SK-N-SH (cell line): Measurements from ENCODE around the gene PHKG2. TPM values are rescaled to one million over a fixed set of nuclear protein-coding genes. Genes with fewer than 3 reads are reported as not detected.

ENCODE experiments used
- CTCF ChIA-PET: fragments of 300-600, 350-600 bp; formaldehyde crosslinking; extraction: SDS; loops from one replicate; lab custom pipeline; 2021; lab: Yijun Ruan, JAX
- POLR2A ChIA-PET: fragments of 350-600 bp; sonication (Branson Sonifier 250); formaldehyde crosslinking; extraction: SDS; loops from one replicate; lab custom pipeline; 2020; ENCODE audit warnings: antibody characterized with exemption, inconsistent platforms; lab: Yijun Ruan, JAX
- DNase-seq: peaks from one replicate; pipeline ENCODE4 v3.0.0; 2012
- H2AFZ ChIP-seq: fragments of 200-600 bp; sonication (generic); 2 replicates; pipeline ENCODE4 v1.8.1; 2016; ENCODE audit warnings: antibody characterized with exemption, mild to moderate bottlenecking, low read depth
- H3F3A ChIP-seq: fragments of 200-600 bp; sonication (generic); replicated peaks from 2 replicates; pipeline ENCODE3; 2016; ENCODE audit warnings: antibody characterized with exemption, mild to moderate bottlenecking; ENCODE audit not compliant: insufficient read depth
- H3K27ac ChIP-seq, 2 experiments: fragments of 200-500 bp in 1 of 2; fragments of 200-600 bp in 1 of 2; sonication (Bioruptor generic) in 1 of 2; sonication (generic), shearing (Covaris generic) in 1 of 2; 2 replicates each; pipeline versions ENCODE4 v1.5.1 to v1.6.1; 2014 to 2016; ENCODE audit warnings: low read depth in 2 of 2, inconsistent platforms in 1 of 2, low read length in 1 of 2, mild to moderate bottlenecking in 1 of 2, mixed read lengths in 1 of 2
- H3K27me3 ChIP-seq: fragments of 200-600 bp; sonication (generic), shearing (Covaris generic); 2 replicates; pipeline ENCODE4 v1.6.1; 2016; ENCODE audit warnings: mixed run types; ENCODE audit not compliant: insufficient read depth
- H3K36me3 ChIP-seq, 2 experiments: fragments of 200-500 bp in 1 of 2; fragments of 200-600 bp in 1 of 2; sonication (Bioruptor generic) in 1 of 2; sonication (generic) in 1 of 2; replicated peaks in 1 of 2; 2 replicates each; pipeline versions ENCODE3 to v1.5.1; 2014 to 2016; ENCODE audit warnings: low read length in 1 of 2, mild to moderate bottlenecking in 1 of 2; ENCODE audit not compliant: insufficient read depth in 2 of 2, control insufficient read depth in 1 of 2
- H3K4me1 ChIP-seq, 2 experiments: fragments of 200-500 bp in 1 of 2; fragments of 200-600 bp in 1 of 2; sonication (Bioruptor generic) in 1 of 2; sonication (generic), shearing (Covaris generic) in 1 of 2; 2 replicates each; pipeline versions ENCODE4 v1.5.1 to v1.6.1; 2014 to 2016; ENCODE audit warnings: low read depth in 1 of 2, low read length in 1 of 2, mixed run types in 1 of 2; ENCODE audit not compliant: insufficient read depth in 2 of 2, control insufficient read depth in 1 of 2
- H3K4me2 ChIP-seq: fragments of 200-600 bp; sonication (generic), shearing (Covaris generic); 2 replicates; pipeline ENCODE4 v1.6.1; 2017; ENCODE audit warnings: mixed run types
- H3K4me3 ChIP-seq, 2 experiments: fragments of 200-500 bp in 1 of 2; fragments of 200-600 bp in 1 of 2; sonication (Bioruptor generic) in 1 of 2; sonication (generic), shearing (Covaris generic) in 1 of 2; 2 replicates each; pipeline versions ENCODE4 v1.5.1 to v1.8.1; 2014 to 2016; ENCODE audit warnings: low read depth in 2 of 2, inconsistent platforms in 1 of 2, low read length in 1 of 2, mild to moderate bottlenecking in 1 of 2, mixed read lengths in 1 of 2, moderate library complexity in 1 of 2
- H3K79me2 ChIP-seq: fragments of 200-600 bp; sonication (generic); 2 replicates; pipeline ENCODE4 v1.8.1; 2017; ENCODE audit warnings: mild to moderate bottlenecking; ENCODE audit not compliant: insufficient read depth
- H3K9ac ChIP-seq: fragments of 200-600 bp; sonication (generic); 2 replicates; pipeline ENCODE4 v1.6.1; 2017; ENCODE audit warnings: mixed run types
- H3K9me2 ChIP-seq: fragments of 200-600 bp; sonication (generic); 2 replicates; pipeline ENCODE4 v1.6.1; 2017; ENCODE audit warnings: mixed run types
- H3K9me3 ChIP-seq: fragments of 200-600 bp; sonication (generic); 2 replicates; pipeline ENCODE4 v1.6.1; 2017; ENCODE audit warnings: mixed run types, mild to moderate bottlenecking, moderate library complexity
- H4K20me1 ChIP-seq: fragments of 200-600 bp; sonication (generic); 2 replicates; pipeline ENCODE4 v1.6.1; 2017; ENCODE audit warnings: mild to moderate bottlenecking, mixed run types; ENCODE audit not compliant: insufficient read depth
- FOSL2 ChIP-seq: IDR thresholded peaks from 2 replicates; pipeline ENCODE4 v1.4.0; 2012; ENCODE audit warnings: low read depth, mild to moderate bottlenecking, moderate library complexity, borderline replicate concordance
- GATA2 ChIP-seq: sonication (generic); formaldehyde crosslinking; IDR thresholded peaks from 2 replicates; pipeline ENCODE4 v1.5.0; 2020; ENCODE audit warnings: mild to moderate bottlenecking, missing genetic modification reagents
- JUND ChIP-seq: IDR thresholded peaks from 2 replicates; pipeline ENCODE4 v1.4.0; 2012
- MXI1 ChIP-seq: IDR thresholded peaks from 2 replicates; pipeline ENCODE4 v1.6.1; 2012; ENCODE audit warnings: mild to moderate bottlenecking, low read depth, low read length, improper control_type of control experiment
- RXRA ChIP-seq: IDR thresholded peaks from 2 replicates; pipeline ENCODE4 v1.4.0; 2012; ENCODE audit warnings: low read depth, mild to moderate bottlenecking, borderline replicate concordance
- SMC3 ChIP-seq: IDR thresholded peaks from 2 replicates; pipeline ENCODE4 v1.6.1; 2012; ENCODE audit warnings: low read depth, low read length, improper control_type of control experiment
- ZBTB33 ChIP-seq: IDR thresholded peaks from 2 replicates; pipeline ENCODE4 v1.4.0; 2012; ENCODE audit warnings: low read depth, borderline replicate concordance
- WGBS: methylation state at CpG from one replicate; pipeline ENCODE4 v1.1.6; 2017; ENCODE audit warnings: low lambda C conversion rate; 5-methylcytosine and 5-hydroxymethylcytosine counted together
- polyA plus RNA-seq, 3 experiments: library from polyadenylated mRNA; depleted of rRNA; stranded (reverse); fragments of >200 nt; gene quantifications; 2 replicates each; pipeline ENCODE4 v1.2.3, GENCODE V29; 2012
- TF ChIP-seq, protein P1 (sequence below): IDR thresholded peaks from 2 replicates; pipeline ENCODE4 v1.4.0; 2012; ENCODE audit warnings: low read depth

Gene PHKG2
- polyA plus RNA-seq, 1 of the 3 experiments (the other 2 are of a cell fraction): 45.8 TPM

DNA sequence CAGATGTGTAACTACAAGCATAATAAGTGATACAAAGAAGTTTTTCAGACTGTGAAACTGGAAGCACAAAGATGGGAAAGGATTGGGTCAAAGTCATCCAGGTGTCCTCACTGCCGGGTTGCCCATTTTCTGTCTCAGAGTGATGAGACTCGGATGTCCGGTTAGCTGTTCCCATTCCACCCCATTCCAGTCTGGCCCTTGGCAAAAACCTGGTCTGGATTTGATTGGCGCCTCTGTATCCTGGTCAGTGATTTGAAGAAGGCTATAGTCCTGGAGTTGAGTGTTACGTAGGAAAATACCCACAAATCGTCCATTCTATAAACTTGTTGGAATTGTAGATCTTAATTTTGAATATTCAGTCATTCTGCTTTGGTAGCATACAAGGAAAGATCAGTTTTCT lies 19.9 kb upstream of the PHKG2 start:
- peaks cover 29% of the 10 kb centered on the region for H3K79me2 ChIP-seq
- no peaks in the 10 kb centered on the region for H3K9me2 ChIP-seq
- H3K9me3 ChIP-seq: no peaks in the 10 kb centered on the region
- H3K36me3 ChIP-seq: peaks cover 59 to 73% of the 10 kb centered on the region in 2 experiments
- H3K4me1 ChIP-seq: no peaks in the 10 kb centered on the region
- H4K20me1 ChIP-seq: no peaks in the 10 kb centered on the region
- no peak overlapping the region for H3K27ac ChIP-seq
- H3F3A ChIP-seq: peaks cover 14% of the 10 kb centered on the region
- no peak for DNase-seq
- CTCF ChIA-PET: interaction anchor here (1.2 to 1.6 kb wide), 2 partner anchors 19 to 35 kb away, joined by 3 to 5 read pairs; partner anchors contain the start of gene PHKG2
- H3K4me3 ChIP-seq: no peak overlapping the region
- no peak overlapping the region for H2AFZ ChIP-seq
- POLR2A ChIA-PET: no interaction called here
- TF ChIP-seq SMC3: no peak
- no peak overlapping the region for H3K9ac ChIP-seq
- H3K27me3 ChIP-seq: no peaks in the 10 kb centered on the region
- no peak overlapping the region for H3K4me2 ChIP-seq
- 89% methylated on average over 6 of the region's 6 CpGs for WGBS

GRCh38 chr16:30728899-30729672 lies 19.1 kb upstream of the PHKG2 start:
- Histone ChIP-seq H3K79me2 (peaks cover 29% of the 10 kb centered on the region), H3K4me2 (no peak overlapping the region), H4K20me1 (no peaks in the 10 kb centered on the region), H3F3A (peaks cover 14% of the 10 kb centered on the region), H3K9me3 (no peaks in the 10 kb centered on the region), H3K9ac (no peak overlapping the region), H2AFZ (no peak overlapping the region), H3K27me3 (no peaks in the 10 kb centered on the region), H3K4me3 (no peak overlapping the region), H3K27ac (no peak overlapping the region), H3K36me3 (peaks cover 58 to 79% of the 10 kb centered on the region in 2 experiments), H3K9me2 (no peaks in the 10 kb centered on the region), H3K4me1 (no peaks in the 10 kb centered on the region)
- TF ChIP-seq ZBTB33 (no peak), RXRA (no peak), JUND (no peak), GATA2 (CRISPR knock-in tag) (no peak)
- TF ChIP-seq, protein P1, sequence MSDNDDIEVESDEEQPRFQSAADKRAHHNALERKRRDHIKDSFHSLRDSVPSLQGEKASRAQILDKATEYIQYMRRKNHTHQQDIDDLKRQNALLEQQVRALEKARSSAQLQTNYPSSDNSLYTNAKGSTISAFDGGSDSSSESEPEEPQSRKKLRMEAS: no peak
- 96% methylated on average over 15 of the region's 17 CpGs for WGBS
- POLR2A ChIA-PET: interaction anchor here (0.6 to 1.7 kb wide), 3 partner anchors 17 to 54 kb away, joined by 3 to 6 read pairs (median 4); partner anchors contain the start of gene PHKG2
- CTCF ChIA-PET: interaction anchor here (0.9 to 1.6 kb wide), 2 partner anchors 9 to 19 kb away, joined by 3 to 5 read pairs; partner anchors contain the start of gene PHKG2
- DNase-seq: no peak

- WGBS: 87% methylated on average over 3 of the region's 3 CpGs
- DNase-seq: no peak
These were observed 16.8 kb upstream of the PHKG2 start for GRCh38 chr16:30731411-30731810.

More at GRCh38 chr16:30731411-30731810, 16.8 kb upstream of the PHKG2 start:
- no peaks in the 10 kb centered on the region for H4K20me1 ChIP-seq
- no peak overlapping the region for H3K9ac ChIP-seq
- peaks cover 10% of the 10 kb centered on the region for H3F3A ChIP-seq
- no peak overlapping the region for H3K4me2 ChIP-seq
- no peak overlapping the region for H3K4me3 ChIP-seq
- H2AFZ ChIP-seq: no peak overlapping the region
- ChIA-PET CTCF (interaction anchor here (1.3 kb wide), 1 partner anchor 38 kb away, joined by 4 read pairs; no protein-coding TSS in a partner anchor), POLR2A (no interaction called here)
- H3K79me2 ChIP-seq: peaks cover 23% of the 10 kb centered on the region
- H3K36me3 ChIP-seq: peaks cover 52 to 77% of the 10 kb centered on the region in 2 experiments
- H3K4me1 ChIP-seq: no peaks in the 10 kb centered on the region
- H3K27ac ChIP-seq: no peak overlapping the region
- TF ChIP-seq MXI1 (no peak), FOSL2 (peak; percentile 6; the same call in 1 of the 2 replicates)
- no peaks in the 10 kb centered on the region for H3K9me3 ChIP-seq
- H3K9me2 ChIP-seq: no peaks in the 10 kb centered on the region
- no peaks in the 10 kb centered on the region for H3K27me3 ChIP-seq
